ENCODE results near the gene IL3RA. TPM values are rescaled to one million over a fixed set of nuclear protein-coding genes. Genes with fewer than 3 reads are reported as not detected.
"Not testable (repeated sequence)": the region's sequence is repeated elsewhere in the genome, so short reads cannot be mapped to it uniquely, and the experiment has no call there.

Gene IL3RA
- 4.9 TPM for total RNA-seq
- polyA plus RNA-seq: 12.7 TPM
- long read RNA-seq, donor 1: 0 reads
- long read RNA-seq, donor 2, partial matches to known transcripts: 2,533 of 2,602 reads
- long read RNA-seq, donor 2, other reads (novel, unspliced or antisense): 68 of 2,602 reads
- long read RNA-seq, donor 3, partial matches to known transcripts: 191 of 779 reads
- long read RNA-seq, donor 3, other reads (novel, unspliced or antisense): 587 of 779 reads
- long read RNA-seq, donor 4, partial matches to known transcripts: 641 of 665 reads
- long read RNA-seq, donor 4, other reads (novel, unspliced or antisense): 23 of 665 reads
- long read RNA-seq, donor 5, partial matches to known transcripts: 1,956 of 1,996 reads
- long read RNA-seq, donor 5, other reads (novel, unspliced or antisense): 36 of 1,996 reads
- long read RNA-seq, donor 6, partial matches to known transcripts: 1,516 of 1,539 reads
- long read RNA-seq, donor 6, other reads (novel, unspliced or antisense): 22 of 1,539 reads
- long read RNA-seq, donor 7, partial matches to known transcripts: 1,206 of 1,226 reads
- long read RNA-seq, donor 7, other reads (novel, unspliced or antisense): 18 of 1,226 reads
- long read RNA-seq, donor 8, partial matches to known transcripts: 341 of 542 reads
- long read RNA-seq, donor 8, other reads (novel, unspliced or antisense): 201 of 542 reads
- long read RNA-seq, donor 9, partial matches to known transcripts: 6 of 8 reads
- long read RNA-seq, donor 9, other reads (novel, unspliced or antisense): 0 of 8 reads
- long read RNA-seq, donor 10, partial matches to known transcripts: 0 of 5 reads
- long read RNA-seq, donor 10, other reads (novel, unspliced or antisense): 0 of 5 reads

DNA sequence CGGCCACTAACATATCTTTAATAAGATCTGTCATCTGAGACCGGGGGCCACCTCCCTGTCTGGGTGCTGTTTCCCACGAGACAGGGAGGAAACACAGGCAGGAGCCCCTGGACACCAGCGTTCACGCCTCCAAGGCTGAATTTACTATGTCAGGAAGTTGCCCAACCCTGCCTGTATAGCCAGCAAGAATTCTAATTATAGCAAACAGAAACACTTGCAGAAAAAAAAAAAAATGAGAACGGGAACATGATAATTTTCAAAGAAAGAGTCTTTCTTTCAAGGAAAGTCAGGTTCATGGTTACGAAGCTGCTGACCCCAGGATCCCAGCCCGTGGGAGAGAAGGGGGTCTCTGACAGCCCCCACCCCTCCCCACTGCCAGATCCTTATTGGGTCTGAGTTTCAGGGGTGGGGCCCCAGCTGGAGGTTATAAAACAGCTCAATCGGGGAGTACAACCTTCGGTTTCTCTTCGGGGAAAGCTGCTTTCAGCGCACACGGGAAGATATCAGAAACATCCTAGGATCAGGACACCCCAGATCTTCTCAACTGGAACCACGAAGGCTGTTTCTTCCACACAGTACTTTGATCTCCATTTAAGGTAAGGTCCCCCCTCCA, at the start of gene IL3RA:
TSS of gene IL3RA (plus strand) at position 455 of the 613 bp plus-strand sequence. CDS start 4,981 bp downstream, outside the sequence.
- DNase-seq (ENCODE audit: low read depth in 6 of 9, low spot score in 9 of 9): peak in 1 of 9 donors; percentile 22
- H3K36me3 ChIP-seq (ENCODE audit: control insufficient read depth in 2 of 2, insufficient read depth in 2 of 2, low read length in 1 of 2): no peaks in the 10 kb centered on the region
- H3K27me3 ChIP-seq (ENCODE audit: control insufficient read depth in 2 of 2, insufficient read depth in 1 of 2, low read length in 1 of 2): peaks cover 0 to 8% of the 10 kb centered on the region in 2 donors
- no peak within 1 kb of the TSS for H3K27ac ChIP-seq (ENCODE audit: low read depth in 1 of 2, low read length in 1 of 2)
- H3K4me3 ChIP-seq (ENCODE audit: low read length in 2 of 2): peak within 1 kb of the TSS; percentile 13 to 32
- H3K9me3 ChIP-seq (ENCODE audit: control insufficient read depth in 2 of 2, insufficient read depth in 1 of 2, low read length in 1 of 2): no peaks in the 10 kb centered on the region
- no peaks in the 10 kb centered on the region for H3K4me1 ChIP-seq (ENCODE audit: control insufficient read depth in 2 of 2, insufficient read depth in 2 of 2, low read length in 2 of 2)
- WGBS: 2% methylated on average over 14 of the region's 14 CpGs

DNA sequence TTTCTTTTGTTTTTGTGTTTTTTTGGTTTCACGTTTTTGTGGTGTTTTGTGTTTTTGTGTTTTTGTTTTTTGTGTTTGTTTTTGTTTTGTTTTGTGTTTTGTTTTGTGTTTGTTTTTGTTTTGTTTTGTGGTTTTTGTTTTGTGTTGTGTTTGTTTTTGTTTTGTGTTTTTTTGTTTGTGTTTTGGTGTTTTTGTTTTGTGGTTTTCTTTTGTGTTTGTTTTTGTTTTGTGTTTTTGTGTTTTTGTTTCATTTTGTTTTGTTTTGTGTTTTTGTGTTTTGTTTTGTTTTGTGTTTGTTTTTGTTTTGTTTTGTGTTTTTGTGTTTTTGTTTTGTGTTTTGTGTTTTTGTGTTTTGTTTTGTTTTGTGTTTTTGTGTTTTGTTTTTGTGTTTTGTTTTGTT, 47.0 kb upstream of the IL3RA start:
- no peak for DNase-seq (ENCODE audit: low read depth in 6 of 9, low spot score in 9 of 9)
- Histone ChIP-seq H3K9me3 (ENCODE audit: control insufficient read depth in 2 of 2, insufficient read depth in 1 of 2, low read length in 1 of 2) (no peaks in the 10 kb centered on the region), H3K27ac (ENCODE audit: low read depth in 1 of 2, low read length in 1 of 2) (no peak overlapping the region), H3K4me3 (ENCODE audit: low read length in 2 of 2) (no peak overlapping the region), H3K36me3 (ENCODE audit: control insufficient read depth in 2 of 2, insufficient read depth in 2 of 2, low read length in 1 of 2) (no peaks in the 10 kb centered on the region), H3K27me3 (ENCODE audit: control insufficient read depth in 2 of 2, insufficient read depth in 1 of 2, low read length in 1 of 2) (no peaks in the 10 kb centered on the region), H3K4me1 (ENCODE audit: control insufficient read depth in 2 of 2, insufficient read depth in 2 of 2, low read length in 2 of 2) (peaks cover 0 to 2% of the 10 kb centered on the region in 2 donors)
- 100% methylated on average over 1 of the region's 1 CpG for WGBS

GRCh38 chrX:1291110-1291740, 45.4 kb upstream of the IL3RA start:
- 98% methylated on average over 9 of the region's 9 CpGs for WGBS
- H3K36me3 ChIP-seq (ENCODE audit: control insufficient read depth in 2 of 2, insufficient read depth in 2 of 2, low read length in 1 of 2): no peaks in the 10 kb centered on the region
- H3K27me3 ChIP-seq (ENCODE audit: control insufficient read depth in 2 of 2, insufficient read depth in 1 of 2, low read length in 1 of 2): no peaks in the 10 kb centered on the region
- DNase-seq (ENCODE audit: low read depth in 6 of 9, low spot score in 9 of 9): no peak
- H3K4me1 ChIP-seq (ENCODE audit: control insufficient read depth in 2 of 2, insufficient read depth in 2 of 2, low read length in 2 of 2): peaks cover 0 to 2% of the 10 kb centered on the region in 2 donors
- no peak overlapping the region for H3K27ac ChIP-seq (ENCODE audit: low read depth in 1 of 2, low read length in 1 of 2)
- H3K4me3 ChIP-seq (ENCODE audit: low read length in 2 of 2): no peak overlapping the region
- peaks cover 3 to 5% of the 10 kb centered on the region in 2 donors for H3K9me3 ChIP-seq (ENCODE audit: control insufficient read depth in 2 of 2, insufficient read depth in 1 of 2, low read length in 1 of 2)

- DNase-seq (ENCODE audit: low read depth in 6 of 9, low spot score in 9 of 9): no peak
- Histone ChIP-seq H3K4me1 (ENCODE audit: control insufficient read depth in 2 of 2, insufficient read depth in 2 of 2, low read length in 2 of 2) (peaks cover 0 to 2% of the 10 kb centered on the region in 2 donors), H3K27ac (ENCODE audit: low read depth in 1 of 2, low read length in 1 of 2) (no peak overlapping the region), H3K36me3 (ENCODE audit: control insufficient read depth in 2 of 2, insufficient read depth in 2 of 2, low read length in 1 of 2) (no peaks in the 10 kb centered on the region), H3K4me3 (ENCODE audit: low read length in 2 of 2) (no peak overlapping the region), H3K9me3 (ENCODE audit: control insufficient read depth in 2 of 2, insufficient read depth in 1 of 2, low read length in 1 of 2) (peaks cover 3 to 13% of the 10 kb centered on the region in 2 donors), H3K27me3 (ENCODE audit: control insufficient read depth in 2 of 2, insufficient read depth in 1 of 2, low read length in 1 of 2) (no peaks in the 10 kb centered on the region)
- 16% methylated on average over 22 of the region's 22 CpGs for WGBS
Measured at GRCh38 chrX:1292575-1293290, 43.9 kb upstream of the IL3RA start.

DNA sequence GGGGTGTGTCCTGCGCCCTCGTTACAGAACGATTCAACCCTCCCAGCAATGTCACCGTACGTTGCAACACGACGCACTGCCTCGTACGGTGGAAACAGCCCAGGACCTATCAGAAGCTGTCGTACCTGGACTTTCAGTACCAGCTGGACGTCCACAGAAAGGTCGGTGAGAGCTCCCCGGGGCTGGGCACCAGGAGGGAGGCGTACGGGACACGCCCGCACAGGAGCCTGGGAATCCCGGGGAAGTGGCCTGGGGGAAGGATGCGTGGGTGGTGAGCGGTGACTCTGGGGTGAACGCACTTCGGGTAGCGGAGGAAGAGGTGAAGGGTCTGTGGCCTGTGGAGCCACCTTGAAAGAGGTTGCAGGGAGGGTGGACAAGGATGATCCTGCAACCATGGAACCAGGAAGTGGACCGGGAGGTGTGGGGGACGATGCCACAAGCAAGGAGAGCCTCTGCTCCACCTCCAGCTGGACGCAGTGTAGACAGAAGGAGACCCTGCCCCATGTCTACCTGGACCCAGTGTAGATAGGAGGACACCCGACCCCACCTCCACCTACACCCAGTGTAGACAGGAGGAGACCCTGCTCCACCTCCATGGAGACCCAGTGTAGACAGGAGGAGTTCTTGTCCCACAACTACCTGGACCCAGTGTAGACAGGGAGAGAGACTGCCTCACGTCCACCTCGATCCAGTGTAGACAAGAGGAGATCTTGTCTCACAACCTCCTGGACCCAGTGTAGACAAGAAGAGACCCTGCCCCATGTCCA, 42.1 kb upstream of the IL3RA start:
- Histone ChIP-seq H3K4me3 (ENCODE audit: low read length in 2 of 2) (no peak overlapping the region), H3K27me3 (ENCODE audit: control insufficient read depth in 2 of 2, insufficient read depth in 1 of 2, low read length in 1 of 2) (no peaks in the 10 kb centered on the region), H3K9me3 (ENCODE audit: control insufficient read depth in 2 of 2, insufficient read depth in 1 of 2, low read length in 1 of 2) (peaks cover 6 to 24% of the 10 kb centered on the region in 2 donors), H3K4me1 (ENCODE audit: control insufficient read depth in 2 of 2, insufficient read depth in 2 of 2, low read length in 2 of 2) (peaks cover 0 to 2% of the 10 kb centered on the region in 2 donors), H3K27ac (ENCODE audit: low read depth in 1 of 2, low read length in 1 of 2) (no peak overlapping the region), H3K36me3 (ENCODE audit: control insufficient read depth in 2 of 2, insufficient read depth in 2 of 2, low read length in 1 of 2) (no peaks in the 10 kb centered on the region)
- DNase-seq (ENCODE audit: low read depth in 6 of 9, low spot score in 9 of 9): no peak
- WGBS: 97% methylated on average over 29 of the region's 29 CpGs

GRCh38 chrX:1295550-1295949, 41.0 kb upstream of the IL3RA start:
- Histone ChIP-seq H3K27me3 (ENCODE audit: control insufficient read depth in 2 of 2, insufficient read depth in 1 of 2, low read length in 1 of 2) (no peaks in the 10 kb centered on the region), H3K27ac (ENCODE audit: low read depth in 1 of 2, low read length in 1 of 2) (no peak overlapping the region), H3K4me1 (ENCODE audit: control insufficient read depth in 2 of 2, insufficient read depth in 2 of 2, low read length in 2 of 2) (peaks cover 0 to 2% of the 10 kb centered on the region in 2 donors), H3K4me3 (ENCODE audit: low read length in 2 of 2) (no peak overlapping the region), H3K36me3 (ENCODE audit: control insufficient read depth in 2 of 2, insufficient read depth in 2 of 2, low read length in 1 of 2) (no peaks in the 10 kb centered on the region), H3K9me3 (ENCODE audit: control insufficient read depth in 2 of 2, insufficient read depth in 1 of 2, low read length in 1 of 2) (peaks cover 6 to 28% of the 10 kb centered on the region in 2 donors)
- DNase-seq (ENCODE audit: low read depth in 6 of 9, low spot score in 9 of 9): no peak
- WGBS: 89% methylated on average over 10 of the region's 10 CpGs

DNA sequence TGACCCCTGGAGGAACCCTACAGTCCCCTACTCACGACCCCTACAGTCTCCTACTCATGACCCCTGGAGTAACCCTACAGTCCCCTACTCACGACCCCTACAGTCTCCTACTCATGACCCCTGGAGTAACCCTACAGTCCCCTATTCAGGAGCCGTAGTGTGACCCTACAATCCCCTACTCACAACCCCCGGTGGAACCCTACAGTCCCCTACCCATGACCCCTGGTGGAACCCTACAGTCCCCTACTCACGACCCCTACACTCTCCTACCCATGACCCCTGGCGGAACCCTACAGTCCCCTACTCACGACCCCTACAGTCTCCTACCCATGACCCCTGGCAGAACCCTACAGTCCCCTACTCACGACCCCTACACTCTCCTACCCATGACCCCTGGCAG, 39.0 kb upstream of the IL3RA start:
- WGBS: 93% methylated on average over 7 of the region's 8 CpGs
- H3K4me1 ChIP-seq (ENCODE audit: control insufficient read depth in 2 of 2, insufficient read depth in 2 of 2, low read length in 2 of 2); H3K27me3 ChIP-seq (ENCODE audit: control insufficient read depth in 2 of 2, insufficient read depth in 1 of 2, low read length in 1 of 2); H3K27ac ChIP-seq (ENCODE audit: low read depth in 1 of 2, low read length in 1 of 2); DNase-seq (ENCODE audit: low read depth in 6 of 9, low spot score in 9 of 9); H3K4me3 ChIP-seq (ENCODE audit: low read length in 2 of 2); H3K36me3 ChIP-seq (ENCODE audit: control insufficient read depth in 2 of 2, insufficient read depth in 2 of 2, low read length in 1 of 2): not testable (repeated sequence)
- H3K9me3 ChIP-seq (ENCODE audit: control insufficient read depth in 2 of 2, insufficient read depth in 1 of 2, low read length in 1 of 2): peaks cover 6 to 28% of the 10 kb centered on the region in 2 donors

DNA sequence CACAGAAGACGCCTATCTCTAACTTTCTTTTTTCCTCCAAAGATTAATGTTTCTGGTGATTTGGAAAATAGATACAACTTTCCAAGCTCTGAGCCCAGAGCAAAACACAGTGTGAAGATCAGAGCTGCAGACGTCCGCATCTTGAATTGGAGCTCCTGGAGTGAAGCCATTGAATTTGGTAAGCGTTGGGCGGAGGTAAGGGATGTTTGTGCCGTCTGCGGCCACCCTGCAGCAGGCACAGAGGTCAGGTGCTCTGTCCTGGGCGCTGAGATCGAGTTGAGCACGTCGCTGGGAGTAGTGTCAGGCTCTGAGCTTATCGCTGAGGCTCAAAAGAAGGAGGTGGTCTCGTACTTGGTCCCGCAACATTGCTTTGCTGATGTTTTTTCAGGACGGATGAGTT, 36.1 kb upstream of the IL3RA start:
- Histone ChIP-seq H3K27me3 (ENCODE audit: control insufficient read depth in 2 of 2, insufficient read depth in 1 of 2, low read length in 1 of 2) (no peaks in the 10 kb centered on the region), H3K36me3 (ENCODE audit: control insufficient read depth in 2 of 2, insufficient read depth in 2 of 2, low read length in 1 of 2) (no peaks in the 10 kb centered on the region), H3K4me1 (ENCODE audit: control insufficient read depth in 2 of 2, insufficient read depth in 2 of 2, low read length in 2 of 2) (no peaks in the 10 kb centered on the region), H3K4me3 (ENCODE audit: low read length in 2 of 2) (no peak overlapping the region), H3K9me3 (ENCODE audit: control insufficient read depth in 2 of 2, insufficient read depth in 1 of 2, low read length in 1 of 2) (peaks cover 6 to 28% of the 10 kb centered on the region in 2 donors), H3K27ac (ENCODE audit: low read depth in 1 of 2, low read length in 1 of 2) (no peak overlapping the region)
- no peak for DNase-seq (ENCODE audit: low read depth in 6 of 9, low spot score in 9 of 9)
- 96% methylated on average over 15 of the region's 15 CpGs for WGBS
